HL-60/S4 treated with retinoic acid at 250 ng/mL for 4 days and 3 days (cell line): Measurements from ENCODE around the gene MUC20.

Experiments
- in situ Hi-C: fragments of 300-500 bp; cut with MboI; formaldehyde crosslinking; loops from 2 replicates; pipeline ENCODE4 v1.7.0; 2022; ENCODE audit warnings: low sequenced_read_pairs

MUC20 gene

DNA sequence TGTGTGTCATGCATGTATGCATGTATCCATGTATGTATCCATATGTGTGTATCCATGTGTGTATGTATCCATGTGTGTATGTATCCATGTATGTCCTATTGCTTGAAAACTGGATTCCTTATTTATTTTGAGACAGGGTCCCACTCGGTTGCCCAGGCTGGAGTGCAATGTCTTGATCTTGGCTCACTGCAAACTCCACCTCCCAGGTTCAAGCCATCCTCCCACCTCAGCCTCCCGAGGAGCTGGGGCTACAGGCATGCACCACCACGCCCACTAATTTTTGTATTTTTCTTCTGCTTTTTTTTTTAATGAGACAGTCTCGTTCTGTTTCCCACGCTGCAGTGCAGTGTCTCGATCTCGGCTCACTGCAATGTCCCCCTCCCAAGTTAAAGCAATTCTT, 34.1 kb downstream of the MUC20 start:
- in situ Hi-C loops: no loop called here

- in situ Hi-C loops: no loop called here
These were observed 34.6 kb downstream of the MUC20 start for GRCh38 chr3:195755391-195755790.

DNA sequence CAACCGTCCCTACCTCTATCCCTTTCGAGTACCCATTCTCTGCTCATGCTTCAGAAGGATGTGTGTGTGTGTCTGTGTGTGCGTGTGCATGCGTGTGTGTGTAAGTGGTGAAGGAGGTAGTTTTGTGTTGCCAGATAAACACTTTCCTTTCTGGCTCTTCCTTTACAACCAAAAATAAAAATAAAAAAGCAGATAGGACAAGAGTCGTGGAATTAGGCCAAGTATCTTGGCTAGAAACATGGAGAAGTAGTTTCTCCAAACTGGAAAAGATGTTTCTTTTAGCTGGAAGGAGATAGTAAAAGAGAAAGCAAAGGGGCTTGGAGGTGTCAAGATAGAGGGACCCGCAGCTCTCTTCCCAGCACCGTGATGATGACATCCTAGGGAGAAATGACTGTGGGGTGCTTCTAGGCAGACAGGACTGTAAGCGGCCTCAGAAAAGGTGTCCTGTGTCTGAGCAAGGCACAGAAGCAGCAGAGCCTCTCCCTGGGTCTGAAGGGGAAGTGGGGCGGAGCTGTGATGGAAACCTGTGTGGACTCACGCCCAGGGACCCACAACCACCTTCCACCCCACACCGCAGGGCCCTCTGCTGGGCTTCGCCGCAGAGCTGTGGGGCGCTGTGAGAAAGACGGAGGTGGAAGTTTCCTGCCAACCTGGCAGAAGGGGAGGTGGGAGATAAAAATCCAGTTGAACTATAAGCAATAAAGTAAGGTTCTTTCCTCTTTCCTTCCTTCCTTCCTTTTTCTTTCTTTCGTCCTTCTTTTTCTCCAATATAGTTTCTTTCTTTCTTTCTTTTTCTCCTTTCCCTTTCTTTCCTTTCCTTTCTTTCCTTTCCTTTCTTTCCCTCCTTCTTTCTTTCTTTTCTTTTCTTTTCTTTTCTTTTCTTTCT, 35.3 kb downstream of the MUC20 start:
- in situ Hi-C loops: no loop called here

GRCh38 chr3:195757438-195757770, 36.6 kb downstream of the MUC20 start:
- in situ Hi-C loops: no loop called here

- in situ Hi-C loops: no loop called here
These were observed 37.0 kb downstream of the MUC20 start for GRCh38 chr3:195757827-195758226.

DNA sequence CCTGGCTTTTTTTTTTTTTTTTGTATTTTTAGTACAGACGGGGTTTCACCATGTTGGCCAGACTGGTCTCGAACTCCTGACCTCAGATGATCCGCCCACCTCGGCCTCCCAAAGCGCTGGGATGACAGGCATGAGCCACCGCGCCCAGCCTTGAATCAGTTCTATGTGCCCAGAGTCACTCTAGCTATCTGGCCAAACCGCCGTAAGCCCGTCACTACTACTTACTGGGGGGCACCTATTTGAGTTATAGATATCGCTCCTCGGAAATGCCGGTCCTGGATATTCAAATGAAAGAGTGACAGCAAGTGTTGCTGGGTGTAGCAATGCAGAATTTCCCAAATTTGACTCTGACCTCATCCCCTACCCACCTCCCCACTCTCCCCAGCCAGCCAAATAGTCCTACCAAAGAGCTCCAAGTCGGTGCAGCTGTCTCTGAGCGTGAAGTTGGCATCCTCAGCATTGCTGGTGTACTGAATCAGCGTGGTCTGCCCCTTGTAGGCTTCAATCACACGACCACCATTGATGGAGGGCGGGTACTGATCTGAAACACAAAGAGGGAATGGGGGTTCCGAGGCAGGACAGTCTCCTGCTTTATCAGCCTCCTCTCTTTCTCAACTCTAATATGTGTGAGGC, 38.1 kb downstream of the MUC20 start:
- in situ Hi-C loops: no loop called here

- in situ Hi-C loops: no loop called here
These were observed 39.8 kb downstream of the MUC20 start for GRCh38 chr3:195760345-195761122.

GRCh38 chr3:195761123-195761566, 40.4 kb downstream of the MUC20 start:
- in situ Hi-C loops: no loop called here

DNA sequence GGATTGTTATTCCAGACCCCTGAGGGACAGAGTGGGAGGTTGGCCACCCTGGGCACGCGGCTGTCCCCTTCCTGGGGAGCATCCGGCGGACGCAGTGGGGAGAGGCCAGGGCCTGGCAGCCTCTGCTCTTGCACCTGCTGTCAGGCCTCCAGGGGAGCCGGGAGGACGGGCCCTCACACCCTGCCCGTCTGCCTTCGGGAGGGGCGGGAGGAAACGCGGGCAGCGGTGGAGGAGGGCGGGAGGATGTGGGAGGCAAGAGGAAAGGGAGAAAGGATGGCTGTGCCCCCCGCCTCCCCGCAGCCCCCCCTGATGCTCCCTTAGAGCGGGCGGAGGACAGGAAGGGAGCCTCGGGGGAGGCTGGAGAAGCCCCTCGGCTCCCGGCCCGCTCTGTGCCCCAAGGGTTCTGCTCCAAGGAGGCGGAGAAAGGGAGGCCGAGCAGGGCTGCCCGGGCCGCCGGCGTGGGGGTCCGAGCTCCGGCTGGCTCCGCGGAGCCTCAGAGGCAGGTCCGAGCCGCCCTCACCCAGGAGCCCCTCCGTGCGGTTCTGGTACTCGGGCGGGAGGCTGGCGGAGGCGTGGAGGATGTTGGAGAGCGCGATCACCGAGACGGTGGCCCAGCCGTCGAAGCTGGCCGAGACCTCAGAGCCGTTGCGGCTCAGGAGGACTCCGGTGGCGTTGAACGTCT, 40.9 kb downstream of the MUC20 start:
- in situ Hi-C loops: no loop called here

- in situ Hi-C loops: no loop called here
These were observed 41.4 kb downstream of the MUC20 start for GRCh38 chr3:195762249-195762585.

DNA sequence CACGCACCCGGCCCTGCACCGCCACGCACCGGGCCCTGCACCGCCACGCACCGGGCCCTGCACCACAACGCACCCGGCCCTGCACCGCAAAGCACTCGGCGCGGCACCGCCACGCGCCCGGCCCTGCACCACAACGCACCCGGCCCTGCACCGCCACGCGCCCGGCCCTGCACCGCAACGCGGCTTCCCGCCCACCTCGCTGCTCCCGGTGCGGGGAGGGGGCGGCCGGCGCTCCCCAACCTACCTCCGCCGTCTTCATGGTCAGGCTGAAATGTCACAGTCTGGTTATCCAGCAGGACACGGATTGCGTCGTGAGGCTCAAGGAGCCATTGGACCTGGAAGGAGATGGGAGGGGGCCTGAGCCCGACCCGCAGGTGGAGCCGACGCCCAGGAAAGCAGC, 41.8 kb downstream of the MUC20 start:
- in situ Hi-C loops: no loop called here

GRCh38 chr3:195763076-195763830, 42.5 kb downstream of the MUC20 start:
- in situ Hi-C loops: no loop called here

- in situ Hi-C loops: no loop called here
These were observed 43.4 kb downstream of the MUC20 start for GRCh38 chr3:195763843-195764825.

- in situ Hi-C loops: no loop called here
These were observed 44.4 kb downstream of the MUC20 start for GRCh38 chr3:195764961-195765706.

DNA sequence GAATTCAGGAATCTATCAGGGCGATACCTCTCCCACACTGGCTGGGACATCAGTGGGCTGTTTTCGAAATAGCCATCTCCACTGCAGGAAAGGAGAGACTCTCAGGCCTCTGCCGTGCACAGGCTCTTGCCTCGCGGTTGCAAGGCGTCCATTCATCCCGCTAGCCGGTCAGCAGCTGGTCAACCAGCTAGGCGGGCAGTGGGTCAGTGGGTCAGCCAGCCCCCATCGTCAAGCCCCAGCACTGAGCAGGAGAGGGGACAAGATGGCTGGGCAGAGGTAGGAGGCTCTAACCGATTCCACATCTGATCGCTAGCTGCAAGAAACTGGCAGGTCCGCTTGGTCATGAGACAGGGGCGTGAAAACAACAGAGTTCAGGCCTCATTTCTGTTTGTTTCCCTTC, 45.9 kb downstream of the MUC20 start:
- in situ Hi-C loops: no loop called here

DNA sequence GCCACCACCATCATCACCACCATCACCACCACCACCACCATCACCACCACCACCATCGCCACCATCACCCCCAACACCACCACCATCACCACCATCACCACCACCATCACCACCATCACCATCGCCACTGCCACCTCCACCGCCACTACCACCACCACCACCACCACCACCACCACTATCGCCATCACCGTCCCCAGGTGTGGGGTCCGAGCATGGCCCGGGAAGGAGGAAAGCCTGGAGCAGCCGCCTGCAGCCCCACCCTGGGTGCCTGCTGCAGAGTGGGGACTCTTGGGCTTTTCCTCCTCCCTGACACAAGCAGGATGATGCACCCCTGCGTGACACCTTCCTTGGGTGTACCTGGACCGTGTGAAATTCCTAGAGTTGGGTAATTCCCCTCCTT, 47.0 kb downstream of the MUC20 start:
- in situ Hi-C loops: no loop called here

- in situ Hi-C loops: no loop called here
These were observed 47.6 kb downstream of the MUC20 start for GRCh38 chr3:195768414-195768813.

- in situ Hi-C loops: no loop called here
These were observed 48.1 kb downstream of the MUC20 start for GRCh38 chr3:195768831-195769303.

DNA sequence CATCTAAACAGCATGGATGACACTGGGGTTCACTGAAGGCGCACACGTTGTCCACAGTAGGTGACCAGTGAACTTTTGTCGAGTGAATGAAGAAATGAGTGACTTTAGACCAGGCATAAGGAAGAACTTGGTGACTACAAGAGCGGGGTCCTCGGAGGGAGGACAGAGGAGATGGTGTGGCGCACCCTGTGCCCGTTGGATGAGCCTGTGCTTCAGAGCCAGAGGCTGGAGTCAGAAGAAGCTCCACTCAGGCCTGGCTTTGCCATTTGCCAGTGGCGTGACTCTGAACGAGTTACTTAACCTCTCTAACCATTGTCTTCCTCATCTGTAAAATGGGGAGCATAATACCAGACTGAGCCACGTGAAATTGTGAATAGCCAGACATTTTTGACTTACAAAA, 48.8 kb downstream of the MUC20 start:
- in situ Hi-C loops: no loop called here
